WTC11 (cell line): ENCODE data around the gene ZNF324.

Source experiments
- NR2C2 ChIP-seq: sonication (generic); formaldehyde crosslinking; IDR thresholded peaks from 2 replicates; pipeline ENCODE4 v1.8.0; 2022; ENCODE audit warnings: mild to moderate bottlenecking, missing genetic modification reagents
- OVOL2 ChIP-seq: fragments of 250-450 bp; sonication (Bioruptor Pico); IDR thresholded peaks from 2 replicates; pipeline ENCODE4 v1.9.0; 2021; ENCODE audit warnings: mild to moderate bottlenecking, borderline replicate concordance

- TF ChIP-seq NR2C2 (CRISPR knock-in tag) (no peak), OVOL2 (CRISPR knock-in tag) (no peak)
These were observed 54.8 kb downstream of the ZNF324 start for GRCh38 chr19:58521651-58522050.
